ENCODE results near the gene CHD5. TPM values are rescaled to one million over a fixed set of nuclear protein-coding genes. Genes with fewer than 3 reads are reported as not detected.

The CHD5 gene
- total RNA-seq, 1 experiment from 2014 or later = 1.6 TPM

DNA sequence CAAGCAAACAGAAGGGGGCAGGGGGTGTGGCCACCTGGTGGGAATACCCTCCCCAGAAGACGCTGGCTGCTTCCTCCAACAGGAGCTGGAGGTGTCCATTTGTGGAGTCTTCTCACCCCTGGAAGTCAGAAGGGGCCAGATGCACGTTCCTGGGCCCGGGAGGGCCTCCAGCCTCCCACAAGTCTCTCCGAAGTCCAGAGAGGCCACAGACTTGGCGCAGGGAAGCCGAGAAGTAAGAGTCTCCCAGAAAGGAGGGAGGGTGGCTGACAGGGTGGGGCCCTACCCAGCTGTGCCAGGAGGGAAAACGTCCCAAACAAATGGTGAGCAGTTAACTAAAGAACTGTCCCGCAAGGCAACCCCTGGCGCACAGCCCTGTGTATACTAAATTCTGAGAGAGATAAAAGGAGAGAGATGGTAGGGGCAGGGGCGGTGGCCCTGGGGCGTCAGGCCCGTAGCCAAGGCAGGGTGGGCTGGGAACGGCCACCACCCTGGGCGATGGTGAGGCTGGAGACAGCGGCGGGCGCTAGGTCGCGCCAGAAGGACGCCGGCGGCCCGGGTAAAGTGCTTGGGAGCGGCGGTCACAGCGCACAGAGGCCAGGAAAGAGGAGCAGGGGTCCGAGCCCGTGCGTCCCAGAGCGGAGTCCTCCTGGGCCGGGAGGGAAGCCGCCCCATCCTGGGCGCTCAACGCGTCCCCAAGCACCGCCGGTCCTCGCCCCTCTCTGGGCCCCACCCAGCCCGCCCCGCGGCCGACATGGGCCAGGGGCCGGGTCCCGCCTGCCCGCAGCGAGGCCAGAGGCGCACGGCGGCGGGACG, 1.2 kb downstream of the CHD5 start:
- Histone ChIP-seq H3K56ac (ENCODE audit: insufficient read length, low read depth, low read length) (no peak overlapping the region), H4K91ac (ENCODE audit: insufficient read length, low read depth, low read length) (no peak overlapping the region), H3K79me2 (ENCODE audit: insufficient read depth, low read length) (no peaks in the 10 kb centered on the region), H3T11ph (ENCODE audit: low read length) (no peak overlapping the region), H2BK5ac (ENCODE audit: insufficient read length, low read length) (no peak overlapping the region), H3K14ac (ENCODE audit: insufficient read depth, low read length) (no peak overlapping the region), H4K5ac (ENCODE audit: insufficient read length, low read depth, low read length) (no peak overlapping the region), H3K23ac (ENCODE audit: insufficient read length, low read depth, low read length) (no peak overlapping the region), H3K27ac (ENCODE audit: insufficient read length, low read depth, low read length) (no peak overlapping the region), H3K9ac (ENCODE audit: extremely low read depth, insufficient read length, low read length) (no peak overlapping the region), H3K9me3 (ENCODE audit: control insufficient read depth, low read depth, low read length) (no peaks in the 10 kb centered on the region), H3K4me1 (ENCODE audit: insufficient read depth, low read length) (no peaks in the 10 kb centered on the region), H4K20me1 (ENCODE audit: control insufficient read depth, insufficient read depth, insufficient read length) (no peaks in the 10 kb centered on the region), H3K18ac (ENCODE audit: insufficient read length, low read depth, low read length) (no peak overlapping the region), H4K8ac (replicated peaks; ENCODE audit: insufficient read length, low read depth, low read length) (no peak overlapping the region), H3K4ac (ENCODE audit: low read depth, low read length) (no peak overlapping the region), H3K23me2 (ENCODE audit: insufficient read length, low read depth, low read length, poor library complexity, severe bottlenecking) (no peaks in the 10 kb centered on the region), H2BK120ac (ENCODE audit: low read depth, low read length, poor library complexity, severe bottlenecking) (no peak overlapping the region), H3K27me3 (ENCODE audit: insufficient read depth, low read length) (peaks cover 14% of the 10 kb centered on the region; the same call in 1 of the 2 replicates), H2BK20ac (ENCODE audit: low read depth, low read length, poor library complexity, severe bottlenecking) (no peak overlapping the region), H3K79me1 (ENCODE audit: insufficient read depth, low read depth, low read length, poor library complexity, severe bottlenecking) (no peaks in the 10 kb centered on the region), H2BK12ac (ENCODE audit: insufficient read length, low read depth, low read length) (no peak overlapping the region), H2AK5ac (ENCODE audit: insufficient read length, low read length) (no peak overlapping the region), H2BK15ac (ENCODE audit: low read depth, low read length) (no peak overlapping the region), H2AFZ (ENCODE audit: low read length) (no peak overlapping the region), H3K4me2 (ENCODE audit: insufficient read depth, insufficient read length, low read length) (peak overlapping the region; percentile 13)
- Mint-ChIP-seq H3K36me3 (ENCODE audit: insufficient read depth in 1 of 3, low read depth in 3 of 3) (no peaks in the 10 kb centered on the region), H3K27me3 (ENCODE audit: low read depth) (peaks cover 35% of the 10 kb centered on the region), H3K4me1 (peaks cover 22 to 24% of the 10 kb centered on the region in 2 experiments), H3K27ac (no peak overlapping the region; a peak in 1 of 7 replicates), H3K4me3 (peak overlapping the region; percentile 46 to 73), H3K9me3 (no peaks in the 10 kb centered on the region)
- TF ChIP-seq CTCF (conservative IDR thresholded peaks at IDR 0.05) = no peak
- peak; percentile 51 for DNase-seq
- WGBS (ENCODE audit: extremely low coverage, insufficient read length, low lambda C conversion rate) = no CpG with 5 or more reads among the region's 51 CpGs
